SK-N-SH treated with all-trans-retinoic acid at 6 μM for 48 hours (cell line): ENCODE results near the gene TRH.

Experiments
- ARNTL ChIP-seq: fragments of 450-650 bp; formaldehyde crosslinking; IDR thresholded peaks from 2 replicates; pipeline ENCODE4 v1.5.0; 2020; ENCODE audit warnings: low read depth, mild to moderate bottlenecking, moderate library complexity, borderline replicate concordance
- BACH2 ChIP-seq: fragments of 250-450 bp; sonication (Bioruptor Pico); IDR thresholded peaks from 2 replicates; pipeline ENCODE4 v1.9.0; 2021; ENCODE audit warnings: mild to moderate bottlenecking, borderline replicate concordance
- CREB5 ChIP-seq: fragments of 250-450 bp; sonication (Bioruptor Pico); IDR thresholded peaks from 2 replicates; pipeline ENCODE4 v1.5.1; 2020; ENCODE audit warnings: low read depth, mild to moderate bottlenecking, moderate library complexity
- ESRRG ChIP-seq: fragments of 250-450 bp; sonication (Bioruptor Pico); IDR thresholded peaks from 2 replicates; pipeline ENCODE4 v1.6.1; 2021; ENCODE audit warnings: mild to moderate bottlenecking
- GLIS3 ChIP-seq: fragments of 250-450 bp; sonication (Bioruptor Pico); IDR thresholded peaks from 2 replicates; pipeline ENCODE4 v1.5.0; 2020; ENCODE audit warnings: mild to moderate bottlenecking, moderate library complexity
- ISL1 ChIP-seq: fragments of 250-450 bp; sonication (Bioruptor Pico); IDR thresholded peaks from 2 replicates; pipeline ENCODE4 v2.1.2; 2022; ENCODE audit warnings: mild to moderate bottlenecking, moderate library complexity
- RARB ChIP-seq: fragments of 250-450 bp; sonication (Bioruptor Pico); IDR thresholded peaks from 2 replicates; pipeline ENCODE4 v1.8.0; 2021; ENCODE audit warnings: mild to moderate bottlenecking, moderate library complexity
- TCF4 ChIP-seq: fragments of 250-450 bp; sonication (Bioruptor Pico); IDR thresholded peaks from 2 replicates; pipeline ENCODE4 v1.8.0; 2021; ENCODE audit warnings: mild to moderate bottlenecking, moderate library complexity, borderline replicate concordance
- TSHZ2 ChIP-seq: fragments of 250-450 bp; sonication (Bioruptor Pico); IDR thresholded peaks from 2 replicates; pipeline ENCODE4 v1.5.0; 2020; ENCODE audit warnings: mild to moderate bottlenecking, moderate library complexity
- ZC3H10 ChIP-seq: fragments of 250-450 bp; sonication (Bioruptor Pico); IDR thresholded peaks from 2 replicates; pipeline ENCODE4 v1.5.1; 2021; ENCODE audit warnings: mild to moderate bottlenecking, moderate library complexity
- TF ChIP-seq, protein P1 (sequence below): fragments of 250-450 bp; sonication (Bioruptor Pico); IDR thresholded peaks from 2 replicates; pipeline ENCODE4 v1.8.0; 2020; ENCODE audit warnings: mild to moderate bottlenecking, moderate library complexity, borderline replicate concordance

DNA sequence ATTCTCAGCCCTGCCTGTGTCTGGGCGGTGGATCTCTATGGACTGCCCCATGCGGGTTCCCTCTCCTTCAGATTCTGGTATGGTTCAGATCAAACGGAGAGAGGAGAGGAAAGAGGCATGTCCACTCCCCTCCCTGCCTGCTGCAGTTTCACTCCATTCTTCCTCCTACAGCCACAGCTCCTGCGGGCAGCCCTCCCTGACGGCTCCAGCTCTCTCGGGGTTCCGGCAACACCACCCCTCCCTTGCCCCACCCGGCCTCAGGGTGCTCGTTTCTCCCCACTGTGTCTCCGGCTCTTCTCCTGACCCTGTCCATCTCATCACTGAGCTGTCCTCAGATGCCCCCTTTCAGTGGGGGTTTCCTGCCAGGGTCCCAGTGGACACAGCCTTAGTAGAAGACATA, 13.9 kb downstream of the TRH start:
- no peak for TF ChIP-seq ISL1
- TF ChIP-seq TSHZ2 (CRISPR knock-in tag): no peak
- TF ChIP-seq GLIS3 (CRISPR knock-in tag): no peak
- no peak for TF ChIP-seq TCF4 (CRISPR knock-in tag)
- no peak for TF ChIP-seq ARNTL
- TF ChIP-seq, protein P1, sequence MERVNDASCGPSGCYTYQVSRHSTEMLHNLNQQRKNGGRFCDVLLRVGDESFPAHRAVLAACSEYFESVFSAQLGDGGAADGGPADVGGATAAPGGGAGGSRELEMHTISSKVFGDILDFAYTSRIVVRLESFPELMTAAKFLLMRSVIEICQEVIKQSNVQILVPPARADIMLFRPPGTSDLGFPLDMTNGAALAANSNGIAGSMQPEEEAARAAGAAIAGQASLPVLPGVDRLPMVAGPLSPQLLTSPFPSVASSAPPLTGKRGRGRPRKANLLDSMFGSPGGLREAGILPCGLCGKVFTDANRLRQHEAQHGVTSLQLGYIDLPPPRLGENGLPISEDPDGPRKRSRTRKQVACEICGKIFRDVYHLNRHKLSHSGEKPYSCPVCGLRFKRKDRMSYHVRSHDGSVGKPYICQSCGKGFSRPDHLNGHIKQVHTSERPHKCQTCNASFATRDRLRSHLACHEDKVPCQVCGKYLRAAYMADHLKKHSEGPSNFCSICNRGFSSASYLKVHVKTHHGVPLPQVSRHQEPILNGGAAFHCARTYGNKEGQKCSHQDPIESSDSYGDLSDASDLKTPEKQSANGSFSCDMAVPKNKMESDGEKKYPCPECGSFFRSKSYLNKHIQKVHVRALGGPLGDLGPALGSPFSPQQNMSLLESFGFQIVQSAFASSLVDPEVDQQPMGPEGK (CRISPR knock-in tag): no peak
- no peak for TF ChIP-seq ZC3H10 (CRISPR knock-in tag)
- no peak for TF ChIP-seq CREB5
- TF ChIP-seq BACH2 (CRISPR knock-in tag): no peak
- no peak for TF ChIP-seq RARB (CRISPR knock-in tag)
- TF ChIP-seq ESRRG (CRISPR knock-in tag): no peak
